WTC11 (cell line): ENCODE results near the gene KATNA1. TPM values are rescaled to one million over a fixed set of nuclear protein-coding genes. Genes with fewer than 3 reads are reported as not detected.

ENCODE experiments used
- ATAC-seq: fragments of 200-7000 bp; cut with Tn5 transposase; 2 replicates; pipeline ENCODE4 v1.10.0; 2021; ENCODE audit warnings: mild to moderate bottlenecking, moderate library complexity
- Bru-seq: library from RNA; stranded (reverse); fragments of 400-500 nt; gene quantifications from one replicate; lab custom pipeline; 2021; lab: Mats Ljungman, UMichigan
- CTCF ChIA-PET: fragments of 300-600 bp; sonication (Branson Sonifier 250); formaldehyde crosslinking; loops from one replicate; lab custom pipeline; 2021; ENCODE audit warnings: antibody characterized with exemption; lab: Charles Lee
- POLR2A ChIA-PET: fragments of 350-600 bp; sonication (Branson Sonifier 250); formaldehyde crosslinking; loops from one replicate; lab custom pipeline; 2021; ENCODE audit warnings: antibody characterized with exemption; lab: Charles Lee
- DNase-seq: peaks from one replicate; pipeline ENCODE4 v3.0.0; 2021; ENCODE audit warnings: low spot score
- H3K27ac Mint-ChIP-seq: 2 replicates; pipeline ENCODE4 v1.8.0; 2021; ENCODE audit warnings: mixed read lengths
- H3K27me3 Mint-ChIP-seq: 2 replicates; pipeline ENCODE4 v1.8.0; 2021; ENCODE audit warnings: low read depth, mild to moderate bottlenecking, moderate library complexity, mixed read lengths
- H3K36me3 Mint-ChIP-seq: 2 replicates; pipeline ENCODE4 v1.8.0; 2021; ENCODE audit warnings: mixed read lengths
- H3K4me1 Mint-ChIP-seq: 2 replicates; pipeline ENCODE4 v1.8.0; 2022; ENCODE audit warnings: mixed read lengths
- H3K4me3 Mint-ChIP-seq: 2 replicates; pipeline ENCODE4 v1.8.0; 2021; ENCODE audit warnings: mild to moderate bottlenecking, moderate library complexity, mixed read lengths
- H3K9me3 Mint-ChIP-seq: 2 replicates; pipeline ENCODE4 v1.8.0; 2021; ENCODE audit warnings: mixed read lengths
- ATF1 ChIP-seq: sonication (generic); formaldehyde crosslinking; IDR thresholded peaks from 2 replicates; pipeline ENCODE4 v1.8.1; 2023; ENCODE audit warnings: mild to moderate bottlenecking, moderate library complexity, missing genetic modification reagents
- CDX4 ChIP-seq: fragments of 250-450 bp; sonication (Bioruptor Pico); IDR thresholded peaks from 2 replicates; pipeline ENCODE4 v1.9.0; 2021; ENCODE audit warnings: moderate library complexity, mild to moderate bottlenecking, inconsistent platforms, borderline replicate concordance
- CREB1 ChIP-seq: sonication (generic); formaldehyde crosslinking; IDR thresholded peaks from 2 replicates; pipeline ENCODE4 v1.8.0; 2023; ENCODE audit warnings: mild to moderate bottlenecking, missing genetic modification reagents
- CREM ChIP-seq: sonication (generic); formaldehyde crosslinking; IDR thresholded peaks from 2 replicates; pipeline ENCODE4 v1.8.1; 2022; ENCODE audit warnings: mild to moderate bottlenecking, missing genetic modification reagents, moderate library complexity
- ELF4 ChIP-seq: sonication (generic); formaldehyde crosslinking; IDR thresholded peaks from 2 replicates; pipeline ENCODE4 v1.8.1; 2022; ENCODE audit warnings: low read depth, mild to moderate bottlenecking, moderate library complexity, missing genetic modification reagents
- ERG ChIP-seq: fragments of 250-450 bp; sonication (Bioruptor Pico); IDR thresholded peaks from 2 replicates; pipeline ENCODE4 v1.8.0; 2021; ENCODE audit warnings: mild to moderate bottlenecking
- ETV6 ChIP-seq: sonication (generic); formaldehyde crosslinking; IDR thresholded peaks from 2 replicates; pipeline ENCODE4 v1.8.1; 2022; ENCODE audit warnings: mild to moderate bottlenecking, missing genetic modification reagents
- FOXJ3 ChIP-seq: sonication (generic); formaldehyde crosslinking; IDR thresholded peaks from 2 replicates; pipeline ENCODE4 v1.9.0; 2021; ENCODE audit warnings: missing genetic modification reagents, mild to moderate bottlenecking, borderline replicate concordance
- FOXP4 ChIP-seq: sonication (generic); formaldehyde crosslinking; IDR thresholded peaks from 2 replicates; pipeline ENCODE4 v1.8.0; 2022; ENCODE audit warnings: mild to moderate bottlenecking, missing genetic modification reagents
- IRF1 ChIP-seq: sonication (generic); formaldehyde crosslinking; IDR thresholded peaks from 2 replicates; pipeline ENCODE4 v1.8.0; 2023; ENCODE audit warnings: missing genetic modification reagents
- JUN ChIP-seq: sonication (generic); formaldehyde crosslinking; IDR thresholded peaks from 2 replicates; pipeline ENCODE4 v1.8.0; 2023; ENCODE audit warnings: mild to moderate bottlenecking, missing genetic modification reagents
- MAX ChIP-seq: sonication (generic); formaldehyde crosslinking; IDR thresholded peaks from 2 replicates; pipeline ENCODE4 v1.8.0; 2022; ENCODE audit warnings: mild to moderate bottlenecking, missing genetic modification reagents
- MLX ChIP-seq: sonication (generic); formaldehyde crosslinking; IDR thresholded peaks from 2 replicates; pipeline ENCODE4 v1.8.1; 2023; ENCODE audit warnings: mild to moderate bottlenecking, missing genetic modification reagents, moderate library complexity
- NFYB ChIP-seq: sonication (generic); formaldehyde crosslinking; conservative IDR thresholded peaks from 2 replicates; pipeline ENCODE4 v1.8.0; 2022; ENCODE audit warnings: low read depth, missing genetic modification reagents
- PRDM15 ChIP-seq: sonication (generic); formaldehyde crosslinking; IDR thresholded peaks from 2 replicates; pipeline ENCODE4 v1.8.0; 2022; ENCODE audit warnings: missing genetic modification reagents
- PREB ChIP-seq: sonication (generic); formaldehyde crosslinking; IDR thresholded peaks from 2 replicates; pipeline ENCODE4 v1.8.1; 2022; ENCODE audit warnings: mild to moderate bottlenecking, missing genetic modification reagents, moderate library complexity, borderline replicate concordance
- SP1 ChIP-seq: sonication (generic); formaldehyde crosslinking; conservative IDR thresholded peaks from 2 replicates; pipeline ENCODE4 v1.8.1; 2022; ENCODE audit warnings: missing genetic modification reagents
- TEAD1 ChIP-seq: sonication (generic); formaldehyde crosslinking; IDR thresholded peaks from 2 replicates; pipeline ENCODE4 v1.8.0; 2022; ENCODE audit warnings: mild to moderate bottlenecking, missing genetic modification reagents
- TEAD4 ChIP-seq: sonication (generic); formaldehyde crosslinking; IDR thresholded peaks from 2 replicates; pipeline ENCODE4 v1.8.0; 2022; ENCODE audit warnings: mild to moderate bottlenecking, missing genetic modification reagents
- ZNF138 ChIP-seq: sonication (generic); formaldehyde crosslinking; conservative IDR thresholded peaks from 2 replicates; pipeline ENCODE4 v1.8.1; 2022; ENCODE audit warnings: mild to moderate bottlenecking, moderate library complexity, missing genetic modification reagents
- ZNF219 ChIP-seq: sonication (generic); formaldehyde crosslinking; IDR thresholded peaks from 2 replicates; pipeline ENCODE4 v1.8.0; 2023; ENCODE audit warnings: missing genetic modification reagents, mild to moderate bottlenecking, borderline replicate concordance
- ZNF416 ChIP-seq: fragments of 250-450 bp; sonication (Bioruptor Pico); IDR thresholded peaks from 2 replicates; pipeline ENCODE4 v1.9.0; 2021; ENCODE audit warnings: mild to moderate bottlenecking, inconsistent platforms
- ZNF423 ChIP-seq: fragments of 250-450 bp; sonication (Bioruptor Pico); IDR thresholded peaks from 2 replicates; pipeline ENCODE4 v2.1.2; 2022; ENCODE audit warnings: mild to moderate bottlenecking, moderate library complexity
- long read RNA-seq, 3 experiments: library from RNA in 1 of 3; library from capped mRNA in 1 of 3; library from polyadenylated mRNA in 1 of 3; unstranded in 2 of 3; stranded (forward) in 1 of 3; transcript quantifications; one replicate each; pipeline ENCODE4 v2.0.0, GENCODE V29; 2021
- total RNA-seq: library from RNA; stranded (reverse); gene quantifications from 3 replicates; pipeline ENCODE4 v1.2.3, GENCODE V29; 2021

KATNA1 gene
- total RNA-seq (16.0 to 18.1 TPM (median 16.1 TPM) in 3 replicates), Bru-seq, nascent RNA (percentile 59 among the genes with signal in this experiment)
- long read RNA-seq, experiment 1, transcript KATNA1-203 (11 exons, 1,984 nt), result major isoform, 51 of 66 reads
- long read RNA-seq, experiment 1, partial matches to known transcripts, result 2 of 66 reads
- long read RNA-seq, experiment 1, other reads (novel, unspliced or antisense), result 13 of 66 reads
- long read RNA-seq, experiment 2, transcript KATNA1-203 (11 exons, 1,984 nt), result major isoform, 17 of 31 reads
- long read RNA-seq, experiment 2, partial matches to known transcripts, result 7 of 31 reads
- long read RNA-seq, experiment 2, other reads (novel, unspliced or antisense), result 5 of 31 reads
- long read RNA-seq, experiment 3, transcript KATNA1-203 (11 exons, 1,984 nt), result major isoform, 101 of 130 reads
- long read RNA-seq, experiment 3, partial matches to known transcripts, result 1 of 130 reads
- long read RNA-seq, experiment 3, other reads (novel, unspliced or antisense), result 27 of 130 reads

GRCh38 chr6:149648148-149649145 is at the start of gene KATNA1:
Gene KATNA1 (minus strand): TSS chr6:149648714. CDS start chr6:149638547, 10,167 bp downstream.
- ChIA-PET CTCF (interaction anchor here (0.8 kb wide), 1 partner anchor 45 kb away, joined by 3 read pairs; no protein-coding TSS in a partner anchor), POLR2A (interaction anchor here (0.6 kb wide), 1 partner anchor 70 kb away, joined by 3 read pairs; the partner anchor contains the start of gene LATS1)
- H3K27me3 Mint-ChIP-seq, result no peaks in the 10 kb centered on the region
- TF ChIP-seq PREB (CRISPR knock-in tag) (peak; percentile 85; the same call in 1 of the 2 replicates), IRF1 (CRISPR knock-in tag) (peak; percentile 78; the same call in 1 of the 2 replicates), ELF4 (CRISPR knock-in tag) (peak; percentile 83), MLX (CRISPR knock-in tag) (no peak), ETV6 (peak; percentile 97; the same call in 1 of the 2 replicates), TEAD1 (CRISPR knock-in tag) (peak; percentile 96), CDX4 (CRISPR knock-in tag) (no peak), CREB1 (CRISPR knock-in tag) (peak; percentile 92), ERG (CRISPR knock-in tag) (no peak), TEAD4 (CRISPR knock-in tag) (peak; percentile 75; the same call in 1 of the 2 replicates), PRDM15 (CRISPR knock-in tag) (peak; percentile 38; the same call in 1 of the 2 replicates), NFYB (CRISPR knock-in tag) (peak; percentile 29; the same call in 1 of the 2 replicates), JUN (CRISPR knock-in tag) (no peak), ZNF219 (CRISPR knock-in tag) (0 out of 2 replicates have a peak, but pooled peaks have one; percentile 62), FOXP4 (peak; percentile 98), FOXJ3 (CRISPR knock-in tag) (no peak; the same call in 1 of the 2 replicates), SP1 (peak; percentile 90; the same call in 1 of the 2 replicates), ZNF416 (CRISPR knock-in tag) (no peak), MAX (CRISPR knock-in tag) (peak; percentile 99), ATF1 (no peak), CREM (peak; percentile 80), ZNF423 (CRISPR knock-in tag) (no peak), ZNF138 (CRISPR knock-in tag) (no peak)

More at GRCh38 chr6:149648148-149649145, at the start of gene KATNA1:
- Mint-ChIP-seq H3K4me3 (peak within 1 kb of the TSS; percentile 80), H3K9me3 (no peaks in the 10 kb centered on the region), H3K36me3 (no peaks in the 10 kb centered on the region), H3K4me1 (peaks cover 7% of the 10 kb centered on the region; the same call in 1 of the 2 replicates), H3K27ac (peak within 1 kb of the TSS; percentile 82)
- DNase-seq (peak; percentile 93), ATAC-seq (peak; percentile 95)
